ENCODE results near the gene POLR3K. TPM values are rescaled to one million over a fixed set of nuclear protein-coding genes. Genes with fewer than 3 reads are reported as not detected.

The POLR3K gene
- total RNA-seq, 1 experiment from 2014 or later, result 22.7 TPM

DNA sequence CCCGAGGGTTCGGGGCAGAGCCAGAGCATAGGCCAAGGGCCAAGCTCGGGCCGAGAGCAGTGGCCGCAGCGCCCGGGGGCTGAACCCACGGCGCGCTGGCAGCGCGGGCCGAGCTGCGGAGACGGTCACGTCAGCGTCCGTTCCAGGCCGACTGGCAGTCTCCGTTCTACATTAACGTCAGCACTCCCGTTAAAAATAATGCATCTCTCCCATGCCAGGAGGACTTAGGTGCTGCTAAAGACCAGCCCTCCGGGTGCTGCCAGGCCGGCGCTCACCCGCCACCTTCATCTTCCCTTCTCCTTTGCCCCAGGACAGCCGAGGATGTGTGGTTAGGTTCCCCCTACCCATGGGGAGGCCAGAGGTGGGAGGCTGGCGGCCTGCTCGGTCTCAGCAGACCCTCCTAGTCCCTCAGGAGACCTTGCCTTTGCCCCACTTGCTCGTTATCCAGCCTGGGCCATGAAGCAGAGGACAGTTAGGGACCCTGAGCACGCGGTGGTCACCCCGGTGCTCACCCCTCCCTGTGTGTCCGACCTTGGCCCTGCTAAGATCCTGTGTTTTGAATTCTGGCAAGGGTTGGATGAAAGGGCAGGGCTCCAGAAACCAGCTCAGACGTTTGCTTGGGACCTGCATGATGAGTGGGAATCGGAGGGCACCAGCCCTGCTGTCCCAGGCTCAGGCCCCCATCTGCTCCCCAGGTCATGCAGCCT, 25.2 kb upstream of the POLR3K start:
- Histone ChIP-seq H3K27ac (ENCODE audit: low read depth, low read length) (peak overlapping the region; percentile 90), H3K4me3 (replicated peaks in 1 of 2; ENCODE audit: low read depth in 1 of 2, low read length in 2 of 2) (peak overlapping the region; percentile 62 to 68), H3K27me3 (ENCODE audit: insufficient read depth, low read length) (no peaks in the 10 kb centered on the region), H3K4me1 (ENCODE audit: control insufficient read depth in 1 of 2, insufficient read depth in 2 of 2, low read length in 2 of 2) (peaks cover 18 to 24% of the 10 kb centered on the region in 2 experiments), H3K9ac (ENCODE audit: low read length) (peak overlapping the region; percentile 71), H3K36me3 (ENCODE audit: control insufficient read depth in 1 of 2, insufficient read depth in 2 of 2, low read length in 2 of 2) (no peaks in the 10 kb centered on the region), H4K20me1 (ENCODE audit: insufficient read depth) (no peaks in the 10 kb centered on the region), H3K79me2 (ENCODE audit: insufficient read depth, low read length) (0 out of 2 replicates have a peak, but pooled peaks cover 4% of the 10 kb centered on the region), H3K4me2 (ENCODE audit: low read length) (peak overlapping the region; percentile 80), H2AFZ (ENCODE audit: low read depth, low read length, poor library complexity, severe bottlenecking) (no peak overlapping the region), H3K9me2 (ENCODE audit: insufficient read depth) (no peaks in the 10 kb centered on the region), H3K9me3 (ENCODE audit: control insufficient read depth in 1 of 2, insufficient read depth in 1 of 2, low read depth in 1 of 2, low read length in 2 of 2) (no peaks in the 10 kb centered on the region)
- RAD21 ChIA-PET (ENCODE audit: low non-redundant PET in 1 of 2, low total read pairs in 2 of 2, uncharacterized antibody in 2 of 2, unreplicated experiment in 2 of 2), result no interaction called here
- no peak for DNase-seq (ENCODE audit: low read depth, low spot score)
- TF ChIP-seq, protein P1, sequence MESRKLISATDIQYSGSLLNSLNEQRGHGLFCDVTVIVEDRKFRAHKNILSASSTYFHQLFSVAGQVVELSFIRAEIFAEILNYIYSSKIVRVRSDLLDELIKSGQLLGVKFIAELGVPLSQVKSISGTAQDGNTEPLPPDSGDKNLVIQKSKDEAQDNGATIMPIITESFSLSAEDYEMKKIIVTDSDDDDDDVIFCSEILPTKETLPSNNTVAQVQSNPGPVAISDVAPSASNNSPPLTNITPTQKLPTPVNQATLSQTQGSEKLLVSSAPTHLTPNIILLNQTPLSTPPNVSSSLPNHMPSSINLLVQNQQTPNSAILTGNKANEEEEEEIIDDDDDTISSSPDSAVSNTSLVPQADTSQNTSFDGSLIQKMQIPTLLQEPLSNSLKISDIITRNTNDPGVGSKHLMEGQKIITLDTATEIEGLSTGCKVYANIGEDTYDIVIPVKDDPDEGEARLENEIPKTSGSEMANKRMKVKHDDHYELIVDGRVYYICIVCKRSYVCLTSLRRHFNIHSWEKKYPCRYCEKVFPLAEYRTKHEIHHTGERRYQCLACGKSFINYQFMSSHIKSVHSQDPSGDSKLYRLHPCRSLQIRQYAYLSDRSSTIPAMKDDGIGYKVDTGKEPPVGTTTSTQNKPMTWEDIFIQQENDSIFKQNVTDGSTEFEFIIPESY (IDR thresholded peaks at IDR 0.05; ENCODE audit: extremely low read depth, insufficient replicate concordance, low read length), result no peak
- no peak for TF ChIP-seq CBX3 (IDR thresholded peaks at IDR 0.05; ENCODE audit: low read depth)
- no peak for TF ChIP-seq JUND (IDR thresholded peaks at IDR 0.05)
- no peak for TF ChIP-seq SP1 (IDR thresholded peaks at IDR 0.05; ENCODE audit: low read depth)
- TF ChIP-seq RAD21 (IDR thresholded peaks at IDR 0.05; ENCODE audit: low read depth), result no peak
- no peak for TF ChIP-seq SIN3A (IDR thresholded peaks at IDR 0.05; ENCODE audit: low read depth)
- TF ChIP-seq, protein P2, sequence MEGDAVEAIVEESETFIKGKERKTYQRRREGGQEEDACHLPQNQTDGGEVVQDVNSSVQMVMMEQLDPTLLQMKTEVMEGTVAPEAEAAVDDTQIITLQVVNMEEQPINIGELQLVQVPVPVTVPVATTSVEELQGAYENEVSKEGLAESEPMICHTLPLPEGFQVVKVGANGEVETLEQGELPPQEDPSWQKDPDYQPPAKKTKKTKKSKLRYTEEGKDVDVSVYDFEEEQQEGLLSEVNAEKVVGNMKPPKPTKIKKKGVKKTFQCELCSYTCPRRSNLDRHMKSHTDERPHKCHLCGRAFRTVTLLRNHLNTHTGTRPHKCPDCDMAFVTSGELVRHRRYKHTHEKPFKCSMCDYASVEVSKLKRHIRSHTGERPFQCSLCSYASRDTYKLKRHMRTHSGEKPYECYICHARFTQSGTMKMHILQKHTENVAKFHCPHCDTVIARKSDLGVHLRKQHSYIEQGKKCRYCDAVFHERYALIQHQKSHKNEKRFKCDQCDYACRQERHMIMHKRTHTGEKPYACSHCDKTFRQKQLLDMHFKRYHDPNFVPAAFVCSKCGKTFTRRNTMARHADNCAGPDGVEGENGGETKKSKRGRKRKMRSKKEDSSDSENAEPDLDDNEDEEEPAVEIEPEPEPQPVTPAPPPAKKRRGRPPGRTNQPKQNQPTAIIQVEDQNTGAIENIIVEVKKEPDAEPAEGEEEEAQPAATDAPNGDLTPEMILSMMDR (IDR thresholded peaks at IDR 0.05 in 2 of 3, conservative IDR thresholded peaks at IDR 0.05 in 1 of 3; ENCODE audit: borderline replicate concordance in 1 of 3, insufficient read depth in 1 of 3, low read depth in 2 of 3, low read length in 2 of 3), result no peak
- TSS peak; percentile 48 for BruUV-seq (replicated peaks)
- CTCF ChIA-PET, result no interaction called here
- peak; percentile 12 for ATAC-seq
- intact Hi-C loops (cut with micrococcal nuclease), result no loop called here
- POLR2A ChIA-PET, result no interaction called here
